Keratinocyte (primary cell): ENCODE measurements around the gene PYM1.

ENCODE experiments used
- CTCF ChIP-seq, 3 experiments: IDR thresholded peaks in 1 of 3; conservative IDR thresholded peaks in 1 of 3; optimal IDR thresholded peaks in 1 of 3; 2 replicates in 2 of 3; 3 replicates in 1 of 3; pipeline versions ENCODE3 to v1.5.1; 2011; ENCODE audit warnings: low read length in 3 of 3, mild to moderate bottlenecking in 3 of 3, moderate library complexity in 2 of 3, control low read depth in 1 of 3, inconsistent platforms in 1 of 3; ENCODE audit not compliant: insufficient read depth in 2 of 3; ENCODE audit errors: extremely low read depth in 1 of 3
- EZH2 ChIP-seq: IDR thresholded peaks from one replicate; pipeline ENCODE4 v1.6.1; 2012; ENCODE audit warnings: inconsistent platforms, mild to moderate bottlenecking, low read length, moderate library complexity

DNA sequence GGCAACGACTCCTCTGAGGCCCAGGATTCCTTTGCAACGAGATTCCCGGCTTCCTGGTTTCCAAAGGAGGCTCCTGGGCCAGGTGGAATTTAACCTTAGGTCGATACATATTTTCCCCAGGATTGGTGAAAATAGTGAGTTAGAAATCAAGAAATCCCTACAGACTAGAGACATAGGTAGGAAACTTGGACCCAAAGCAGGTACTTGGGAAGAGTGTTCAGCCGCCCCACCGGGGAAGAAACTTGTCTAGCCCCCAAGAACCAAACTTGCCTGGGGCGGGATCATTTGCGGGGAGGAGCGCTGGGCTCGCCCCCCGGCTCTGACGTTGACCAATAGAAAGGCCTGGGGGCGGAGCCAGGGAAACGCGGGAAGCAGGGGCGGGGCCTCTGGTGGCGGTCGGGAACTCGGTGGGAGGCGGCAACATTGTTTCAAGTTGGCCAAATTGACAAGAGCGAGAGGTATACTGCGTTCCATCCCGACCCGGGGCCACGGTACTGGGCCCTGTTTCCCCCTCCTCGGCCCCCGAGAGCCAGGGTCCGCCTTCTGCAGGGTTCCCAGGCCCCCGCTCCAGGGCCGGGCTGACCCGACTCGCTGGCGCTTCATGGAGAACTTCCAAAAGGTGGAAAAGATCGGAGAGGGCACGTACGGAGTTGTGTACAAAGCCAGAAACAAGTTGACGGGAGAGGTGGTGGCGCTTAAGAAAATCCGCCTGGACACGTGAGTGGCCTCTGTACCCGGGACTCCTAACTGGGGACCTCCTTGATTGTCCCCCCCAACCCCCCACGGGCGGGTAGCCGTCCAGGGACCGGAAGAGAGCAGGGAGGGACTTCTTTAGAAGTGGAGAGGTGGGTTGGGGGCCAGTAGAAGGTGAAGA, 39.0 kb upstream of the PYM1 start, which contains the start of gene CDK2:
- no peak for TF ChIP-seq CTCF (optimal IDR thresholded peaks at IDR 0.05 in 1 of 3, IDR thresholded peaks at IDR 0.05 in 1 of 3, conservative IDR thresholded peaks at IDR 0.05 in 1 of 3; ENCODE audit: extremely low read depth in 1 of 3, insufficient read depth in 2 of 3, low read length in 3 of 3)
- TF ChIP-seq EZH2, result no peak
